NCI-H2227 (cell line): ENCODE results near the gene GGA2.
"Not testable (repeated sequence)": the region's sequence is repeated elsewhere in the genome, so short reads cannot be mapped to it uniquely, and the experiment has no call there.

Experiments used
- DNase-seq: peaks from one replicate; lab custom pipeline; 2025; ENCODE audit not compliant: unreplicated experiment; lab: John Stamatoyannopoulos, UW

GGA2 gene

GRCh38 chr16:23510164-23510914 is at the start of gene GGA2:
Gene GGA2 (minus strand): TSS chr16:23510494. CDS start chr16:23510411, 83 bp downstream.
- DNase-seq, result peak; percentile 88

GRCh38 chr16:23557779-23558702 is 47.7 kb upstream of the GGA2 start:
- no peak for DNase-seq

- DNase-seq, result peak; percentile 98
Measured at GRCh38 chr16:23556881-23557778, 46.8 kb upstream of the GGA2 start, which contains the start of the genes EARS2 and UBFD1. Gene EARS2 (minus strand): TSS chr16:23557350. CDS start chr16:23557343, 7 bp downstream. Gene UBFD1 (plus strand): TSS chr16:23557727. CDS start chr16:23557743, 16 bp downstream.

- no peak for DNase-seq
Measured at GRCh38 chr16:23554536-23554935, 44.2 kb upstream of the GGA2 start.

GRCh38 chr16:23552161-23552560 is 41.9 kb upstream of the GGA2 start:
- no peak for DNase-seq

- DNase-seq, result no peak
Measured at GRCh38 chr16:23549938-23550337, 39.6 kb upstream of the GGA2 start.

- DNase-seq, result no peak
Measured at GRCh38 chr16:23544436-23544835, 34.1 kb upstream of the GGA2 start.

- not testable (repeated sequence) for DNase-seq
Measured at GRCh38 chr16:23540817-23541178, 30.5 kb upstream of the GGA2 start.

GRCh38 chr16:23539984-23540816 is 29.9 kb upstream of the GGA2 start:
- DNase-seq, result no peak

GRCh38 chr16:23538919-23539278 is 28.6 kb upstream of the GGA2 start:
- no peak for DNase-seq

GRCh38 chr16:23537390-23537789 is 27.1 kb upstream of the GGA2 start:
- DNase-seq, result no peak

- DNase-seq, result no peak
Measured at GRCh38 chr16:23535901-23536300, 25.6 kb upstream of the GGA2 start.

- DNase-seq, result no peak
Measured at GRCh38 chr16:23534868-23535860, 24.9 kb upstream of the GGA2 start.

- no peak for DNase-seq
Measured at GRCh38 chr16:23532448-23532847, 22.2 kb upstream of the GGA2 start.

GRCh38 chr16:23530062-23530461 is 19.8 kb upstream of the GGA2 start:
- DNase-seq, result no peak

GRCh38 chr16:23528644-23529310 is 18.5 kb upstream of the GGA2 start:
- DNase-seq, result no peak

- DNase-seq, result no peak
Measured at GRCh38 chr16:23527961-23528643, 17.8 kb upstream of the GGA2 start.

GRCh38 chr16:23524886-23525285 is 14.6 kb upstream of the GGA2 start:
- no peak for DNase-seq
